ENCODE measurements around the gene GPRC5B.

The GPRC5B gene

GRCh38 chr16:19833176-19833575, 51.5 kb downstream of the GPRC5B start:
- Histone ChIP-seq H3K9ac (ENCODE audit: low read length) (no peak overlapping the region), H3K9me3 (replicated peaks; ENCODE audit: insufficient read depth, low read length) (no peaks in the 10 kb centered on the region), H3F3A (ENCODE audit: insufficient read depth, low read length) (no peaks in the 10 kb centered on the region), H2AFZ (ENCODE audit: low read length) (no peak overlapping the region), H3K4me2 (ENCODE audit: low read depth, low read length) (no peak overlapping the region), H3K27ac (ENCODE audit: low read length) (no peak overlapping the region), H3K4me3 (ENCODE audit: low read length) (no peak overlapping the region), H4K20me1 (ENCODE audit: insufficient read depth, low read length) (no peaks in the 10 kb centered on the region), H3K36me3 (replicated peaks; ENCODE audit: insufficient read depth, low read length) (no peaks in the 10 kb centered on the region), H3K79me2 (ENCODE audit: low read length) (no peaks in the 10 kb centered on the region), H3K4me1 (ENCODE audit: low read length) (no peaks in the 10 kb centered on the region), H3K9me2 (replicated peaks; ENCODE audit: insufficient read depth, low read length) (no peaks in the 10 kb centered on the region), H3K27me3 (replicated peaks; ENCODE audit: insufficient read depth, low read length) (no peaks in the 10 kb centered on the region)
- no peak for DNase-seq
- TF ChIP-seq EZH2 (optimal IDR thresholded peaks at IDR 0.05; ENCODE audit: low read depth, low read length) (no peak), CTCF (IDR thresholded peaks at IDR 0.05; ENCODE audit: low read length) (no peak), EZH2phosphoT487 (IDR thresholded peaks at IDR 0.05; ENCODE audit: low read length) (no peak)

GRCh38 chr16:19831678-19832077, 53.0 kb downstream of the GPRC5B start:
- H3K4me3 ChIP-seq (ENCODE audit: low read length) = no peak overlapping the region
- no peaks in the 10 kb centered on the region for H3K4me1 ChIP-seq (ENCODE audit: low read length)
- no peaks in the 10 kb centered on the region for H3K79me2 ChIP-seq (ENCODE audit: low read length)
- H3K4me2 ChIP-seq (ENCODE audit: low read depth, low read length) = no peak overlapping the region
- H3K27ac ChIP-seq (ENCODE audit: low read length) = no peak overlapping the region
- H3F3A ChIP-seq (ENCODE audit: insufficient read depth, low read length) = no peaks in the 10 kb centered on the region
- H3K9me2 ChIP-seq (replicated peaks; ENCODE audit: insufficient read depth, low read length) = no peaks in the 10 kb centered on the region
- no peak overlapping the region for H3K9ac ChIP-seq (ENCODE audit: low read length)
- H3K36me3 ChIP-seq (replicated peaks; ENCODE audit: insufficient read depth, low read length) = no peaks in the 10 kb centered on the region
- no peak for DNase-seq
- TF ChIP-seq EZH2 (optimal IDR thresholded peaks at IDR 0.05; ENCODE audit: low read depth, low read length) (no peak), EZH2phosphoT487 (IDR thresholded peaks at IDR 0.05; ENCODE audit: low read length) (no peak), CTCF (IDR thresholded peaks at IDR 0.05; ENCODE audit: low read length) (no peak)
- H2AFZ ChIP-seq (ENCODE audit: low read length) = no peak overlapping the region
- H3K27me3 ChIP-seq (replicated peaks; ENCODE audit: insufficient read depth, low read length) = no peaks in the 10 kb centered on the region
- H4K20me1 ChIP-seq (ENCODE audit: insufficient read depth, low read length) = no peaks in the 10 kb centered on the region
- H3K9me3 ChIP-seq (replicated peaks; ENCODE audit: insufficient read depth, low read length) = no peaks in the 10 kb centered on the region

- H3K9me2 ChIP-seq (replicated peaks; ENCODE audit: insufficient read depth, low read length) = no peaks in the 10 kb centered on the region
- no peak overlapping the region for H3K4me3 ChIP-seq (ENCODE audit: low read length)
- H4K20me1 ChIP-seq (ENCODE audit: insufficient read depth, low read length) = no peaks in the 10 kb centered on the region
- no peak overlapping the region for H3K27ac ChIP-seq (ENCODE audit: low read length)
- H3K79me2 ChIP-seq (ENCODE audit: low read length) = no peaks in the 10 kb centered on the region
- H3F3A ChIP-seq (ENCODE audit: insufficient read depth, low read length) = no peaks in the 10 kb centered on the region
- no peaks in the 10 kb centered on the region for H3K9me3 ChIP-seq (replicated peaks; ENCODE audit: insufficient read depth, low read length)
- no peak for TF ChIP-seq EZH2 (optimal IDR thresholded peaks at IDR 0.05; ENCODE audit: low read depth, low read length)
- no peak for TF ChIP-seq EZH2phosphoT487 (IDR thresholded peaks at IDR 0.05; ENCODE audit: low read length)
- TF ChIP-seq CTCF (IDR thresholded peaks at IDR 0.05; ENCODE audit: low read length) = no peak
- no peak overlapping the region for H2AFZ ChIP-seq (ENCODE audit: low read length)
- no peak for DNase-seq
- no peak overlapping the region for H3K4me2 ChIP-seq (ENCODE audit: low read depth, low read length)
- no peaks in the 10 kb centered on the region for H3K4me1 ChIP-seq (ENCODE audit: low read length)
- no peak overlapping the region for H3K9ac ChIP-seq (ENCODE audit: low read length)
- no peaks in the 10 kb centered on the region for H3K36me3 ChIP-seq (replicated peaks; ENCODE audit: insufficient read depth, low read length)
- no peaks in the 10 kb centered on the region for H3K27me3 ChIP-seq (replicated peaks; ENCODE audit: insufficient read depth, low read length)
Observed at GRCh38 chr16:19830902-19831560, 53.6 kb downstream of the GPRC5B start.
